ENCODE data around the gene MMAB. TPM values are rescaled to one million over a fixed set of nuclear protein-coding genes. Genes with fewer than 3 reads are reported as not detected.

Gene MMAB
- total and polyA plus RNA-seq, 10 of the 15 experiments (the other 5 are each of a cell fraction or from before 2014, with no cell fraction given), result 10.6 to 65.3 (median 45.2) TPM

- H3K36me3 ChIP-seq (ENCODE audit: control insufficient read depth in 2 of 2, insufficient read depth in 2 of 2, low read length in 1 of 2), result peaks cover 2 to 21% of the 10 kb centered on the region in 2 experiments; a peak in 3 of 4 replicates
- FAIRE-seq, result no peak
- whole genome bisulfite sequencing (ENCODE audit: insufficient coverage, insufficient replicate concordance, low lambda C conversion rate, missing lambda C conversion rate), result 88% methylated on average over 3 of the region's 3 CpGs
- no peak overlapping the region for H3K4me2 ChIP-seq (ENCODE audit: control insufficient read depth, insufficient read depth)
- H3K27ac ChIP-seq (ENCODE audit: control insufficient read depth, insufficient read depth), result no peak overlapping the region
- CTCF ChIA-PET, result interaction anchor here (1.8 kb wide), 1 partner anchor 23 kb away, joined by 6 read pairs; no protein-coding TSS in a partner anchor
- no peak overlapping the region for H2AFZ ChIP-seq (ENCODE audit: control insufficient read depth, low read depth, low read length)
- DNase-seq (ENCODE audit: low read depth, low spot score), result no peak
- H3K9ac ChIP-seq (ENCODE audit: control insufficient read depth, insufficient read depth, low read length), result no peak overlapping the region
- RAD21 ChIA-PET (ENCODE audit: unreplicated experiment), result no interaction called here
- peaks cover 17% of the 10 kb centered on the region for H3K79me2 ChIP-seq (ENCODE audit: control insufficient read depth, insufficient read depth, low read length)
- TF ChIP-seq HCFC1 (IDR thresholded peaks at IDR 0.05; ENCODE audit: low read length) (no peak), ZBTB40 (IDR thresholded peaks at IDR 0.05; ENCODE audit: borderline replicate concordance) (no peak), ASH2L (IDR thresholded peaks at IDR 0.05; ENCODE audit: borderline replicate concordance, low read depth) (no peak)
- H3K4me3 ChIP-seq, result no peak overlapping the region
- no peaks in the 10 kb centered on the region for H3K27me3 ChIP-seq (replicated peaks in 1 of 2; ENCODE audit: control insufficient read depth in 2 of 2, insufficient read depth in 2 of 2, low read length in 1 of 2)
- in situ Hi-C loops (cut with MboI), result no loop called here
- BruUV-seq (replicated peaks), result no TSS peak
- H3K4me1 ChIP-seq (ENCODE audit: control insufficient read depth, insufficient read depth, low read length), result no peaks in the 10 kb centered on the region
- intact Hi-C loops (cut with micrococcal nuclease; ENCODE audit: unreplicated experiment), result no loop called here
- POLR2A ChIA-PET, result interaction anchor here (0.6 kb wide), 1 partner anchor 856 kb away, joined by 5 read pairs; no protein-coding TSS in a partner anchor
- no peak for ATAC-seq
- H3K9me3 ChIP-seq (replicated peaks; ENCODE audit: control insufficient read depth, insufficient read depth, low read length), result no peaks in the 10 kb centered on the region
- SMC1A ChIA-PET (ENCODE audit: uncharacterized antibody, unreplicated experiment), result no interaction called here
- H4K20me1 ChIP-seq (ENCODE audit: control insufficient read depth, insufficient read depth), result no peaks in the 10 kb centered on the region
Measured at GRCh38 chr12:109575683-109576082, 2.4 kb upstream of the MMAB start.

All from GM12878 (cell line).